ENCODE measurements around the gene LIMCH1. TPM values are rescaled to one million over a fixed set of nuclear protein-coding genes. Genes with fewer than 3 reads are reported as not detected.

LIMCH1 gene
- polyA plus RNA-seq, 1 of the 3 experiments (the other 2 are of a cell fraction): 1.2 TPM

DNA sequence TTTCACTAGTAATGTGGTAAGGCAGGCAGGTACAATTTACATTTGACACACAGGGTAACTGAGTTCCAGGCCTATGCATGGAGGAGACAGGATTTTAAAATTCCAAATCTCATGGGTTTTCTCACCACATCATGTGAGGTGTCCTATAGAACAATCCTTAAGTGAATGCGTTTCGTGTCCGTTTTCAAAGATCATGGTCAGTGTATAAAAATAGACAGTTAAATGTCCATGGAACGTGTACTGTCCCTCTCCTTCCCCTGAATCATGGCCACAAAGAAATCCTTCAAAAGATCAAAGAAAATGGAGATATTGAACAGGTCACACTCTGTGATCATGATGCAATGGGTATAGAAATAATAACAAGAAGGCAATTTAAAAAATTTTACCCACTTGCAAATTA is 42.0 kb downstream of the LIMCH1 start:
- Histone ChIP-seq H3K27me3 (ENCODE audit: insufficient read depth) (no peaks in the 10 kb centered on the region), H3K4me3 (ENCODE audit: low read depth in 2 of 2, low read length in 1 of 2) (no peak overlapping the region), H3K27ac (ENCODE audit: low read depth in 2 of 2, low read length in 1 of 2) (no peak overlapping the region), H3K4me1 (ENCODE audit: control insufficient read depth in 1 of 2, insufficient read depth in 2 of 2, low read depth in 1 of 2, low read length in 1 of 2) (no peaks in the 10 kb centered on the region), H3K4me2 (no peak overlapping the region), H3K9me2 (no peaks in the 10 kb centered on the region), H2AFZ (ENCODE audit: low read depth) (no peak overlapping the region), H3K79me2 (ENCODE audit: insufficient read depth) (no peaks in the 10 kb centered on the region), H3K36me3 (replicated peaks in 1 of 2; ENCODE audit: control insufficient read depth in 1 of 2, insufficient read depth in 2 of 2, low read length in 1 of 2) (no peaks in the 10 kb centered on the region), H3F3A (replicated peaks; ENCODE audit: insufficient read depth) (no peaks in the 10 kb centered on the region), H4K20me1 (ENCODE audit: insufficient read depth) (no peaks in the 10 kb centered on the region), H3K9ac (no peak overlapping the region), H3K9me3 (no peaks in the 10 kb centered on the region)
- WGBS (ENCODE audit: low lambda C conversion rate): 70% methylated on average over 4 of the region's 4 CpGs
- POLR2A ChIA-PET: no interaction called here
- no peak for TF ChIP-seq CHD2 (IDR thresholded peaks at IDR 0.05; ENCODE audit: low read length, partially characterized antibody)
- no peak for TF ChIP-seq RCOR1 (IDR thresholded peaks at IDR 0.05; ENCODE audit: low read length)
- no peak for TF ChIP-seq NRF1 (IDR thresholded peaks at IDR 0.05; ENCODE audit: low read depth, low read length)
- TF ChIP-seq YY1 (IDR thresholded peaks at IDR 0.05; ENCODE audit: low read depth): no peak
- no peak for TF ChIP-seq EZH2phosphoT487 (IDR thresholded peaks at IDR 0.05; ENCODE audit: borderline replicate concordance, low read depth)
- no peak for TF ChIP-seq RFX5 (IDR thresholded peaks at IDR 0.05; ENCODE audit: low read length)
- CTCF ChIA-PET: no interaction called here
- DNase-seq: no peak

DNA sequence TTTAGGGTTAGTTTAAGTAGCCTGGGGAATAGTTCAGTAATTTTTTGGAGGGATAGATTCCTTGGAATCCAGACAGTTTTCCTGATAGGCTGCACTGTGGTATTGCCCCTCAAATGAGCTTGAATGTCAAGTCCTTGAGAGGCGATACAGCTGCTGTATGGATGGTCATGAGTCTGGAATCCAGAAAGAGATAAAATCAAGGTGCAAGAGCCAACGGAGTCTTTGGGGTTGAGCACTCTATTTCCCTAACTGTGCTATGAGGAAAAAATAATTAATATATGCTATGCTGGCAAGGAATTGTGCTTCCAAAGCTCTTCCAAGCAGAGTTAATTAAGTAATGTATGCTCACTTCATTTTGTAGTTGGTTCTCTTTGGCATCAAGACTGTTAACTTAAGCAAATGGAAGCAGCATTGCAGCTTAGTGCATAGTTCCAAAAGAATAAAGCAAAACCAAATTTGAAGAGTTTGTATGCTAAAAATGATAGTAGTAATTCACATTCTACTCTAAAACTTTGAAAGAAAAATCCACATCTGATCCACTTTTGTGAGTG is 48.8 kb downstream of the LIMCH1 start:
- no peaks in the 10 kb centered on the region for H3F3A ChIP-seq (replicated peaks; ENCODE audit: insufficient read depth)
- no peaks in the 10 kb centered on the region for H3K9me2 ChIP-seq
- H3K4me3 ChIP-seq (ENCODE audit: low read depth in 2 of 2, low read length in 1 of 2): no peak overlapping the region
- H3K79me2 ChIP-seq (ENCODE audit: insufficient read depth): no peaks in the 10 kb centered on the region
- no peak overlapping the region for H3K9ac ChIP-seq
- H3K4me1 ChIP-seq (ENCODE audit: control insufficient read depth in 1 of 2, insufficient read depth in 2 of 2, low read depth in 1 of 2, low read length in 1 of 2): peaks cover 0 to 10% of the 10 kb centered on the region in 2 experiments; a peak in 2 of 4 replicates
- H3K36me3 ChIP-seq (replicated peaks in 1 of 2; ENCODE audit: control insufficient read depth in 1 of 2, insufficient read depth in 2 of 2, low read length in 1 of 2): no peaks in the 10 kb centered on the region
- H3K27ac ChIP-seq (ENCODE audit: low read depth in 2 of 2, low read length in 1 of 2): no peak overlapping the region
- no peaks in the 10 kb centered on the region for H4K20me1 ChIP-seq (ENCODE audit: insufficient read depth)
- CTCF ChIA-PET: no interaction called here
- POLR2A ChIA-PET: no interaction called here
- no peaks in the 10 kb centered on the region; the same call in 1 of the 2 replicates for H3K27me3 ChIP-seq (ENCODE audit: insufficient read depth)
- no peaks in the 10 kb centered on the region for H3K9me3 ChIP-seq
- no peak for DNase-seq
- H3K4me2 ChIP-seq: no peak overlapping the region
- no peak overlapping the region for H2AFZ ChIP-seq (ENCODE audit: low read depth)
- WGBS (ENCODE audit: low lambda C conversion rate): 39% methylated on average over 2 of the region's 2 CpGs
- TF ChIP-seq EZH2phosphoT487 (IDR thresholded peaks at IDR 0.05; ENCODE audit: borderline replicate concordance, low read depth) (no peak), TAF1 (IDR thresholded peaks at IDR 0.05; ENCODE audit: borderline replicate concordance, low read depth, low read length) (no peak)

DNA sequence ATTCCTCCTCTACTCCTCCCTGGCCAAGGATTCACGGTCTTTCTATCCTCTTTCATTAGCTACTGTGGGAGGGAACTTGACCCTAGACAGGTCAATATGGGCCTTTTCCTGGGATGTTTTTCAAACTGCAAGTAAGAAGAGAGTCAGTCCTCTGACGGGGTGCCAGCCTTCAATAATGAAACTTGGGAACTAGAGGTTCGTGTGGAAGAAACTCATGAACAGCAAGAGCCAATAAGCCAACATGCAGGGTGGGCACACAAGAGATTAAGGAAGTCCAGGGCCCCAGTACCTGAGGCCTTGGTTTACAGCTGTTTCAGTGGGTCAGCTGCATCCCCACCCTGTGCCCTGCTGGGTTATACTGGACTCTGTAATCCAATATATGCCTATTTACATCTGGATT is 49.3 kb downstream of the LIMCH1 start:
- ChIA-PET CTCF (interaction anchor here (0.8 kb wide), 1 partner anchor 74 kb away, joined by 3 read pairs; no protein-coding TSS in a partner anchor), POLR2A (no interaction called here)
- no peak for TF ChIP-seq RCOR1 (IDR thresholded peaks at IDR 0.05; ENCODE audit: low read length)
- no peak for TF ChIP-seq TAF1 (IDR thresholded peaks at IDR 0.05; ENCODE audit: borderline replicate concordance, low read depth, low read length)
- TF ChIP-seq, protein P1, sequence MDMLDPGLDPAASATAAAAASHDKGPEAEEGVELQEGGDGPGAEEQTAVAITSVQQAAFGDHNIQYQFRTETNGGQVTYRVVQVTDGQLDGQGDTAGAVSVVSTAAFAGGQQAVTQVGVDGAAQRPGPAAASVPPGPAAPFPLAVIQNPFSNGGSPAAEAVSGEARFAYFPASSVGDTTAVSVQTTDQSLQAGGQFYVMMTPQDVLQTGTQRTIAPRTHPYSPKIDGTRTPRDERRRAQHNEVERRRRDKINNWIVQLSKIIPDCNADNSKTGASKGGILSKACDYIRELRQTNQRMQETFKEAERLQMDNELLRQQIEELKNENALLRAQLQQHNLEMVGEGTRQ (IDR thresholded peaks at IDR 0.05; ENCODE audit: borderline replicate concordance, low read depth, low read length): no peak
- TF ChIP-seq TEAD4 (IDR thresholded peaks at IDR 0.05; ENCODE audit: borderline replicate concordance, insufficient read depth): no peak
- TF ChIP-seq MEF2A (IDR thresholded peaks at IDR 0.05; ENCODE audit: borderline replicate concordance, low read depth): no peak
- no peak for TF ChIP-seq MXI1 (IDR thresholded peaks at IDR 0.05; ENCODE audit: low read depth, low read length)
- TF ChIP-seq, protein P2, sequence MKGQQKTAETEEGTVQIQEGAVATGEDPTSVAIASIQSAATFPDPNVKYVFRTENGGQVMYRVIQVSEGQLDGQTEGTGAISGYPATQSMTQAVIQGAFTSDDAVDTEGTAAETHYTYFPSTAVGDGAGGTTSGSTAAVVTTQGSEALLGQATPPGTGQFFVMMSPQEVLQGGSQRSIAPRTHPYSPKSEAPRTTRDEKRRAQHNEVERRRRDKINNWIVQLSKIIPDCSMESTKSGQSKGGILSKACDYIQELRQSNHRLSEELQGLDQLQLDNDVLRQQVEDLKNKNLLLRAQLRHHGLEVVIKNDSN (IDR thresholded peaks at IDR 0.05; ENCODE audit: borderline replicate concordance, low read depth): no peak
- no peak for TF ChIP-seq RFX5 (IDR thresholded peaks at IDR 0.05; ENCODE audit: low read length)
- TF ChIP-seq RAD21 (IDR thresholded peaks at IDR 0.05; ENCODE audit: low read length): no peak
- TF ChIP-seq, protein P3, sequence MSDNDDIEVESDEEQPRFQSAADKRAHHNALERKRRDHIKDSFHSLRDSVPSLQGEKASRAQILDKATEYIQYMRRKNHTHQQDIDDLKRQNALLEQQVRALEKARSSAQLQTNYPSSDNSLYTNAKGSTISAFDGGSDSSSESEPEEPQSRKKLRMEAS (IDR thresholded peaks at IDR 0.05; ENCODE audit: low read depth): no peak
- TF ChIP-seq EP300 (IDR thresholded peaks at IDR 0.05; ENCODE audit: borderline replicate concordance in 1 of 2, low read depth in 1 of 2, low read length in 1 of 2): no peak
- TF ChIP-seq GABPA (IDR thresholded peaks at IDR 0.05; ENCODE audit: low read depth): no peak
- TF ChIP-seq, protein P4, sequence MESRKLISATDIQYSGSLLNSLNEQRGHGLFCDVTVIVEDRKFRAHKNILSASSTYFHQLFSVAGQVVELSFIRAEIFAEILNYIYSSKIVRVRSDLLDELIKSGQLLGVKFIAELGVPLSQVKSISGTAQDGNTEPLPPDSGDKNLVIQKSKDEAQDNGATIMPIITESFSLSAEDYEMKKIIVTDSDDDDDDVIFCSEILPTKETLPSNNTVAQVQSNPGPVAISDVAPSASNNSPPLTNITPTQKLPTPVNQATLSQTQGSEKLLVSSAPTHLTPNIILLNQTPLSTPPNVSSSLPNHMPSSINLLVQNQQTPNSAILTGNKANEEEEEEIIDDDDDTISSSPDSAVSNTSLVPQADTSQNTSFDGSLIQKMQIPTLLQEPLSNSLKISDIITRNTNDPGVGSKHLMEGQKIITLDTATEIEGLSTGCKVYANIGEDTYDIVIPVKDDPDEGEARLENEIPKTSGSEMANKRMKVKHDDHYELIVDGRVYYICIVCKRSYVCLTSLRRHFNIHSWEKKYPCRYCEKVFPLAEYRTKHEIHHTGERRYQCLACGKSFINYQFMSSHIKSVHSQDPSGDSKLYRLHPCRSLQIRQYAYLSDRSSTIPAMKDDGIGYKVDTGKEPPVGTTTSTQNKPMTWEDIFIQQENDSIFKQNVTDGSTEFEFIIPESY (IDR thresholded peaks at IDR 0.05; ENCODE audit: borderline replicate concordance, low read depth): no peak
- no peak for TF ChIP-seq FOSL2 (IDR thresholded peaks at IDR 0.05; ENCODE audit: borderline replicate concordance, low read depth)

More for the DNA sequence above, 49.3 kb downstream of the LIMCH1 start:
- 34% methylated on average over 3 of the region's 3 CpGs for WGBS (ENCODE audit: low lambda C conversion rate)
- no peaks in the 10 kb centered on the region for H4K20me1 ChIP-seq (ENCODE audit: insufficient read depth)
- H3K9me3 ChIP-seq: no peaks in the 10 kb centered on the region
- no peaks in the 10 kb centered on the region for H3F3A ChIP-seq (replicated peaks; ENCODE audit: insufficient read depth)
- H3K9me2 ChIP-seq: no peaks in the 10 kb centered on the region
- H3K27ac ChIP-seq (ENCODE audit: low read depth in 2 of 2, low read length in 1 of 2): no peak overlapping the region
- no peaks in the 10 kb centered on the region for H3K36me3 ChIP-seq (replicated peaks in 1 of 2; ENCODE audit: control insufficient read depth in 1 of 2, insufficient read depth in 2 of 2, low read length in 1 of 2)
- H3K9ac ChIP-seq: no peak overlapping the region
- no peaks in the 10 kb centered on the region; the same call in 1 of the 2 replicates for H3K27me3 ChIP-seq (ENCODE audit: insufficient read depth)
- peaks cover 0 to 10% of the 10 kb centered on the region in 2 experiments; a peak in 2 of 4 replicates for H3K4me1 ChIP-seq (ENCODE audit: control insufficient read depth in 1 of 2, insufficient read depth in 2 of 2, low read depth in 1 of 2, low read length in 1 of 2)
- H2AFZ ChIP-seq (ENCODE audit: low read depth): no peak overlapping the region
- DNase-seq: no peak
- H3K4me3 ChIP-seq (ENCODE audit: low read depth in 2 of 2, low read length in 1 of 2): no peak overlapping the region
- no peaks in the 10 kb centered on the region for H3K79me2 ChIP-seq (ENCODE audit: insufficient read depth)
- H3K4me2 ChIP-seq: no peak overlapping the region
